ENCODE measurements around the gene TCF7L1. TPM values are rescaled to one million over a fixed set of nuclear protein-coding genes. Genes with fewer than 3 reads are reported as not detected.

TCF7L1 gene
- total and polyA plus RNA-seq, 9 of the 15 experiments (the other 6 are each of a cell fraction or from before 2014, with no cell fraction given), result 0.03 to 0.11 (median 0.07) TPM; not detected in 5

DNA sequence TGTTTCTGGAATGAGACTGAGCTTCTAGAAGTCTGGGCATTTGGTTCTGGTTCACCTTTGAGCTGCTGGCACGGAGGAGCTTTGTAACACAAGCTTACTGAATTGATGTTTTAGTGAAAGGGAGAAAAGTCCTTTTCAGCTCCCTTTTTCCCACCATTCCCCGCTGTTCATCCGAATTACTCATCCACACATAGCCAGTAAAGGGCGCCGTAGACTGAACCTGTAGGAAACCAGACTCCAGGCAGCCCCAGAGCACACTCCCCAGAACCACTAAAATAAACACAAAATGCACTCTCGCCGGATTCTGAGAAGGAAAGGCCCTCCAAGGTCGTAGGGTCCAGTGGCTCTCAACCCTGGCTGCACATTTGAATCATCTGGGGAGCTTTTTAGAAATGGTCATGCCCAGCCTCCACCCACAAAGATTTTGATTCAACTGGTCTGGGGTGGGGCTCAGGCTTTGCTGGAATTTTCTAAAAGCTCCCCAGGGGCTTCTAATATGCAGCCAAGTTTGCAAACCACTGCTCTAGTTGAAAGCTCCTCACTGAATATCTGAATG lies 29.6 kb downstream of the TCF7L1 start:
- WGBS (ENCODE audit: insufficient coverage, low coverage, missing lambda C conversion rate), result 1% methylated on average over 8 of the region's 8 CpGs
- H3K27ac ChIP-seq (ENCODE audit: extremely low read depth, low read depth, low read length), result no peak overlapping the region
- ATAC-seq (no peak), FAIRE-seq (no peak), DNase-seq (ENCODE audit: extremely low read depth in 1 of 4, low spot score in 3 of 4) (no peak)
- no peaks in the 10 kb centered on the region for H3K9me3 ChIP-seq (replicated peaks; ENCODE audit: control insufficient read depth, insufficient read depth, low read depth, low read length)
- POLR2A ChIA-PET, result interaction anchor here (0.6 to 1.1 kb wide), 5 partner anchors 24 to 1036 kb away, joined by 3 to 4 read pairs (median 3); no protein-coding TSS in a partner anchor
- in situ Hi-C loops (cut with MboI) (no loop called here), intact Hi-C loops (cut with micrococcal nuclease) (no loop called here)
- TF ChIP-seq, protein P1, sequence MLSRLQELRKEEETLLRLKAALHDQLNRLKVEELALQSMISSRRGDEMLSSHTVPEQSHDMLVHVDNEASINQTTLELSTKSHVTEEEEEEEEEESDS (CRISPR knock-in tag; IDR thresholded peaks at IDR 0.05), result no peak
- TF ChIP-seq, protein P2, sequence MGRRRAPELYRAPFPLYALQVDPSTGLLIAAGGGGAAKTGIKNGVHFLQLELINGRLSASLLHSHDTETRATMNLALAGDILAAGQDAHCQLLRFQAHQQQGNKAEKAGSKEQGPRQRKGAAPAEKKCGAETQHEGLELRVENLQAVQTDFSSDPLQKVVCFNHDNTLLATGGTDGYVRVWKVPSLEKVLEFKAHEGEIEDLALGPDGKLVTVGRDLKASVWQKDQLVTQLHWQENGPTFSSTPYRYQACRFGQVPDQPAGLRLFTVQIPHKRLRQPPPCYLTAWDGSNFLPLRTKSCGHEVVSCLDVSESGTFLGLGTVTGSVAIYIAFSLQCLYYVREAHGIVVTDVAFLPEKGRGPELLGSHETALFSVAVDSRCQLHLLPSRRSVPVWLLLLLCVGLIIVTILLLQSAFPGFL (CRISPR knock-in tag; IDR thresholded peaks at IDR 0.05), result no peak
- TF ChIP-seq HMG20A (CRISPR knock-in tag; conservative IDR thresholded peaks at IDR 0.05) (no peak), XRCC3 (IDR thresholded peaks at IDR 0.05) (no peak), MEF2A (IDR thresholded peaks at IDR 0.05; ENCODE audit: control insufficient read depth, low read depth, low read length) (no peak), NEUROD1 (IDR thresholded peaks at IDR 0.05; ENCODE audit: borderline replicate concordance, low read depth, low read length, partially characterized antibody) (no peak), ZNF584 (CRISPR knock-in tag; IDR thresholded peaks at IDR 0.05; ENCODE audit: low read depth) (no peak), ZNF197 (CRISPR knock-in tag; IDR thresholded peaks at IDR 0.05; ENCODE audit: low read depth) (no peak), DACH1 (IDR thresholded peaks at IDR 0.05; ENCODE audit: partially characterized antibody) (no peak), ZNF778 (CRISPR knock-in tag; IDR thresholded peaks at IDR 0.05) (no peak), ZNF324 (CRISPR knock-in tag; IDR thresholded peaks at IDR 0.05) (no peak), ATF7 (IDR thresholded peaks at IDR 0.05) (no peak), ZNF143 (CRISPR knock-in tag; IDR thresholded peaks at IDR 0.05) (no peak)
- TF ChIP-seq, protein P3, sequence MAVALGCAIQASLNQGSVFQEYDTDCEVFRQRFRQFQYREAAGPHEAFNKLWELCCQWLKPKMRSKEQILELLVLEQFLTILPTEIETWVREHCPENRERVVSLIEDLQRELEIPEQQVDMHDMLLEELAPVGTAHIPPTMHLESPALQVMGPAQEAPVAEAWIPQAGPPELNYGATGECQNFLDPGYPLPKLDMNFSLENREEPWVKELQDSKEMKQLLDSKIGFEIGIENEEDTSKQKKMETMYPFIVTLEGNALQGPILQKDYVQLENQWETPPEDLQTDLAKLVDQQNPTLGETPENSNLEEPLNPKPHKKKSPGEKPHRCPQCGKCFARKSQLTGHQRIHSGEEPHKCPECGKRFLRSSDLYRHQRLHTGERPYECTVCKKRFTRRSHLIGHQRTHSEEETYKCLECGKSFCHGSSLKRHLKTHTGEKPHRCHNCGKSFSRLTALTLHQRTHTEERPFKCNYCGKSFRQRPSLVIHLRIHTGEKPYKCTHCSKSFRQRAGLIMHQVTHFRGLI (CRISPR knock-in tag; IDR thresholded peaks at IDR 0.05), result no peak
- TF ChIP-seq, protein P4, sequence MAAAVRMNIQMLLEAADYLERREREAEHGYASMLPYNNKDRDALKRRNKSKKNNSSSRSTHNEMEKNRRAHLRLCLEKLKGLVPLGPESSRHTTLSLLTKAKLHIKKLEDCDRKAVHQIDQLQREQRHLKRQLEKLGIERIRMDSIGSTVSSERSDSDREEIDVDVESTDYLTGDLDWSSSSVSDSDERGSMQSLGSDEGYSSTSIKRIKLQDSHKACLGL (CRISPR knock-in tag; IDR thresholded peaks at IDR 0.05; ENCODE audit: borderline replicate concordance, poor library complexity, severe bottlenecking), result no peak
- TF ChIP-seq, protein P5, sequence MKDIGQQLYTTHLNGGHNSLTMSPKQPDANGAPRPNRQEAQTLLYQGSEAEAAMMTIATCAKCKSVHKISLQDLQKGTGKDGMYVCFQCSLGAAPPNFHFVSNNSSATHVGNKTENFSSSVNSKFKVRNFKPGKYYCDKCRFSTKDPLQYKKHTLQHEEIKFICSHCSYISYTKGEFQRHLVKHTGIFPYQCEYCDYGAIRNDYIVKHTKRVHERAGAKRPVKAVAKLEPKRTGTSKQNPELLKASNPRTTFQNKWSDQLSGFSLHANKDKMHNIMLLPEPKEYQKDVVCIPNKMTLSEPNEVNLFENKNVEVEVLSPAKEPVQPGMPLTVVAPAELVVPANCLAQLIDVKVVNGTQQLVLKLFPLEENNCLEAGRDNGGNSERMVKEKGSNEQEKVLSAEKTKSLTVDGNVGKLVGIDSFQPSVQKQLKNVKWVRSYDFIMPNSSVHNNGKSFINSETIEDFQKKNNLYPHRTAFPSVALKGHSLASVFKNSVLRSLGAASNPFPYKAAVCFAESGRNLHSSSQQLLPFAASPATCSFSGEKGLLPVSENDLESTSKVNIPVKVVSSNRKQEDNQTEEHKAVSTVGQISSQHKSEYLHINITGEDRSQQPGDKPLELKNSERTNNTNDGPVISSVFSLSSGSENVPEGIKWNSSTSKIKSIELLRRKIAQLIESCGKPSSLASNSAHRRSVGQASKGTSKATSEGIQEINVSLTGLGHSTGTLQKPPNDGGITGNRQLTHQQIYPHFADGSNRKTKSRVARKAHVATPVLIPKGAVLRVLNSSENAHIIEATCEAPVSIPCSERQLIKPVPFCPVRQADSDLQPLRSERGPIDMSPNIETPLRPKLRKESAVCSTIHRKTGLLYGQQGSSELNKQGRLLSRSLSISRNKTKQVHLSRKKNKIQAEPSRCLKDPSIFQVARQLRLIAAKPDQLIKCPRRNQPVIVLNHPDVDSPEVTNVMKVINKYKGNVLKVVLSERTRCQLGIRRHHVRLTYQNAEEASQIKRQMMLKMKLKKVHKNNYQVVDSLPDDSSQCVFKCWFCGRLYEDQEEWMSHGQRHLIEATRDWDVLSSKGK (CRISPR knock-in tag; IDR thresholded peaks at IDR 0.05), result no peak
- H3K27me3 ChIP-seq (ENCODE audit: control insufficient read depth in 2 of 2, insufficient read depth in 2 of 2, low read length in 2 of 2), result peaks cover 50 to 90% of the 10 kb centered on the region in 2 experiments
- H2AFZ ChIP-seq (ENCODE audit: low read depth, low read length), result no peak overlapping the region
- CTCF ChIA-PET (ENCODE audit: low intra/inter-chr PET ratio), result no interaction called here
- H3K36me3 ChIP-seq (ENCODE audit: control insufficient read depth, insufficient read depth, low read length), result no peaks in the 10 kb centered on the region
- H3K9ac ChIP-seq (ENCODE audit: insufficient read depth in 1 of 2, low read depth in 2 of 2, low read length in 2 of 2), result no peak overlapping the region
- 0 out of 2 replicates have a peak, but pooled peaks cover 4% of the 10 kb centered on the region for H4K20me1 ChIP-seq (replicated peaks; ENCODE audit: control insufficient read depth, insufficient read depth, low read length)
- no peaks in the 10 kb centered on the region; a peak in 1 of 5 replicates for H3K4me1 ChIP-seq (replicated peaks in 1 of 2; ENCODE audit: control insufficient read depth in 2 of 2, insufficient read depth in 2 of 2, low read length in 2 of 2)
- no peaks in the 10 kb centered on the region for H3K79me2 ChIP-seq (ENCODE audit: control insufficient read depth, insufficient read depth, low read length)
- no TSS peak for BruUV-seq (replicated peaks)
- H3K4me3 ChIP-seq, result no peak overlapping the region
- no peaks in the 10 kb centered on the region for H3K9me1 ChIP-seq (ENCODE audit: control insufficient read depth, insufficient read depth, low read length)
- no peak overlapping the region for H3K4me2 ChIP-seq (ENCODE audit: insufficient read depth, low read length)

Measured in K562 (cell line).